ENCODE data around the gene BCL2L12.
"Not testable (repeated sequence)": the region's sequence is repeated elsewhere in the genome, so short reads cannot be mapped to it uniquely, and the experiment has no call there.

DNA sequence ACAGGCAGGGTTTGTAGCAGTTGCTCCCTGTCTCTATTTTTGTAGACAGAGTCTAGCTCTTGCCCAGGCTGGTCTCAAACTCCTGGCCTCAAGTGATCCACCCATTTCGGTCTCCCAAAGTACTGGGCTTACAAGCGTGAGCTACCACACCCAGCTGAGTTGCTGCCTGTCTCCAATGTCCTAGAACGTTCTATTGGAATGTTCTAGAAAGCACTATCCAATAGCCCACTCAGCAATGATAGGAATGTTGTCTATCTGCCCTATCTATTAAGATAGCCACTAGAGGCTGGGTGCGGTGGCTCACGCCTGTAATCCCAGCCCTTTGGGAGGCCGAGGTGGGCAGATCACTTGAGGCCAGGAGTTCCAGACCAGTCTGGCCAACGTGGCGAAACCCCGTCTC, 32.5 kb upstream of the BCL2L12 start:
- TF ChIP-seq, protein P1, sequence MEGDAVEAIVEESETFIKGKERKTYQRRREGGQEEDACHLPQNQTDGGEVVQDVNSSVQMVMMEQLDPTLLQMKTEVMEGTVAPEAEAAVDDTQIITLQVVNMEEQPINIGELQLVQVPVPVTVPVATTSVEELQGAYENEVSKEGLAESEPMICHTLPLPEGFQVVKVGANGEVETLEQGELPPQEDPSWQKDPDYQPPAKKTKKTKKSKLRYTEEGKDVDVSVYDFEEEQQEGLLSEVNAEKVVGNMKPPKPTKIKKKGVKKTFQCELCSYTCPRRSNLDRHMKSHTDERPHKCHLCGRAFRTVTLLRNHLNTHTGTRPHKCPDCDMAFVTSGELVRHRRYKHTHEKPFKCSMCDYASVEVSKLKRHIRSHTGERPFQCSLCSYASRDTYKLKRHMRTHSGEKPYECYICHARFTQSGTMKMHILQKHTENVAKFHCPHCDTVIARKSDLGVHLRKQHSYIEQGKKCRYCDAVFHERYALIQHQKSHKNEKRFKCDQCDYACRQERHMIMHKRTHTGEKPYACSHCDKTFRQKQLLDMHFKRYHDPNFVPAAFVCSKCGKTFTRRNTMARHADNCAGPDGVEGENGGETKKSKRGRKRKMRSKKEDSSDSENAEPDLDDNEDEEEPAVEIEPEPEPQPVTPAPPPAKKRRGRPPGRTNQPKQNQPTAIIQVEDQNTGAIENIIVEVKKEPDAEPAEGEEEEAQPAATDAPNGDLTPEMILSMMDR (IDR thresholded peaks at IDR 0.05) = not testable (repeated sequence)
- TF ChIP-seq POLR2A (IDR thresholded peaks at IDR 0.05) = not testable (repeated sequence)

All from testis (tissue), 2 donors.